Suprapubic skin (tissue), 2 donors: ENCODE data around the gene RBM19.

ENCODE experiments used
- EP300 ChIP-seq: sonication (generic); formaldehyde crosslinking; IDR thresholded peaks from one replicate; pipeline ENCODE4 v1.6.1; 2017; ENCODE audit warnings: antibody characterized with exemption
- POLR2A ChIP-seq, 2 donors: fragments of 450-650 bp; IDR thresholded peaks; one replicate each; pipeline ENCODE4 v1.6.1; 2017; ENCODE audit warnings: antibody characterized with exemption in 2 of 2, mild to moderate bottlenecking in 2 of 2, moderate library complexity in 2 of 2

DNA sequence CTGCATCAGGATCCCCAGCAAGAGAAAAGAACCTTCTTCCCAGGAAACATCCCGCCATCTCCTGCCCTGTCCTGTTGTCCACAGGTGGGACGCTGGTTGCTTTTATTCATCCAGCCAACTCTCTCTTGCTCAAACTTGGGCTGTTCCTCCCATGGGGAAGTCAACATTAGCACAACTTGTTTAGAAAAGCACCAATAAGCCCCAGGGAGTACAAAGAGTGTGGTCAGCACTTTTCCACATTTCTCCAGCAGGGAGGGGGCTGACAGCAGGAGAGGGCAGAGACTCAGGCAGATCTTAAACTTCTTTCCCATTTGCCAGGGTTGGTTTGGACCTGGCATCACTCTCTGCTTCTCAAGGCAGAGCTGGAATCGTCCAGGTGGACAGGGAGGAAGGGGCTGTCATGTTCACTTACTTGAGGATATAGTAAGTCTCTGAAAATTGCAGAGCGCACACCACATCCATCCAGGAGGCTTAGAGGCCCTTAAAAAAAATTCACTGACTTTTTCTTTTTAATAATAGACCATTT, 74.9 kb downstream of the RBM19 start:
- TF ChIP-seq EP300 (no peak), POLR2A (IDR thresholded peaks at IDR 0.05) (no peak)
